Muscle layer of duodenum (tissue), 2 donors: ENCODE measurements around the gene PKP4.

Experiments used
- H3K27ac ChIP-seq: one replicate; pipeline ENCODE4 v1.7.0; 2013; ENCODE audit warnings: mild to moderate bottlenecking, low read length
- H3K27me3 ChIP-seq: one replicate; pipeline ENCODE4 v1.7.0; 2013; ENCODE audit warnings: low read depth, mild to moderate bottlenecking, control low read depth, low read length
- H3K36me3 ChIP-seq, 2 donors: one replicate each; pipeline ENCODE4 v1.7.0; 2013; ENCODE audit warnings: low read length in 2 of 2, control low read depth in 1 of 2, mild to moderate bottlenecking in 1 of 2; ENCODE audit not compliant: insufficient read depth in 2 of 2, control insufficient read depth in 1 of 2
- H3K4me1 ChIP-seq, 2 donors: one replicate each; pipeline ENCODE4 v1.7.0; 2013; ENCODE audit warnings: low read length in 2 of 2, mild to moderate bottlenecking in 2 of 2, control low read depth in 1 of 2, moderate library complexity in 1 of 2; ENCODE audit not compliant: insufficient read depth in 2 of 2, control insufficient read depth in 1 of 2
- H3K4me3 ChIP-seq, 2 donors: one replicate each; pipeline ENCODE4 v1.7.0; 2013; ENCODE audit warnings: low read length in 2 of 2, low read depth in 1 of 2, mild to moderate bottlenecking in 1 of 2
- H3K9me3 ChIP-seq, 2 donors: one replicate each; pipeline ENCODE4 v1.7.0; 2013; ENCODE audit warnings: low read length in 2 of 2, control low read depth in 1 of 2, mild to moderate bottlenecking in 1 of 2; ENCODE audit not compliant: control insufficient read depth in 1 of 2
- donor health status: healthy.

Gene PKP4

DNA sequence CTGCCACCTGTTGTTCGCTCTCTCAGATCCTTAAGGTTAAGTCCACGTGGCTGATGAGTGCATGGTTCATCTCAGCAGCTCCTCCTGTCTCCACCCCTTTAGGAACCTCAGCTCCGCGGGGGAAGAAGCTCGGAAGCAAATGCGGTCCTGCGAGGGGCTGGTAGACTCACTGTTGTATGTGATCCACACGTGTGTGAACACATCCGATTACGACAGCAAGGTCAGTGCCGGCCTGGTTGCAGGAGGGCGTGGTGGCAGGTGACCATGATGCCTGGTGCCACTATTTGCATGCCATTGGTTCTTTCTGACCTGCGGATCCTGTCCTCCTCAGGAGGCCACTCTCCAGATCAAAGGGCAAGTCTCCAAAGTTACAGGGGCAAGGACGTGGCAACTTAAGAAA, 204.5 kb downstream of the PKP4 start:
- no peak overlapping the region for H3K4me3 ChIP-seq
- peaks cover 12 to 16% of the 10 kb centered on the region in 2 donors for H3K36me3 ChIP-seq
- H3K9me3 ChIP-seq = no peaks in the 10 kb centered on the region
- H3K27ac ChIP-seq = no peak overlapping the region
- no peaks in the 10 kb centered on the region for H3K27me3 ChIP-seq
- H3K4me1 ChIP-seq = peaks cover 0 to 11% of the 10 kb centered on the region in 2 donors

DNA sequence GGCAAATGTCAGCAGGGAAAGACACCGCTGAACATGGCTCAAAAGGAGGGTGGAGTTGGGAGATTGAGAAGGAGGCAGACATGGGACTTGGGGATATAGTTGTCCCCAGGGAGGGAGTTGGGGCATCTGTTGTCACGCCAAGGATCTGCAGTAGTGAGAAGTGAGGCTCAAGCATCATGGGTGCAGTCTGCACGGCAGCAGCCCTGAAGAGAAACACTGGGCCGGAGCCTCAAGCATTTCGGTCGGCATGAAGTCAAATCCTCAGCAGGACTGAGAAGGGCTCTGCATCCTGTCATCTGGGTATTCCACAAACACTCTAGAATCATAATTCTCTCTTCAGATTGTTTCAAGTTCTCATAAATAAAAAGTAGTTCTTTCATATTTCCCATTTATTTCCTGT, 205.7 kb downstream of the PKP4 start:
- no peak overlapping the region for H3K4me3 ChIP-seq
- H3K27me3 ChIP-seq = no peaks in the 10 kb centered on the region
- H3K27ac ChIP-seq = no peak overlapping the region
- no peaks in the 10 kb centered on the region for H3K9me3 ChIP-seq
- peaks cover 0 to 13% of the 10 kb centered on the region in 2 donors for H3K4me1 ChIP-seq
- peaks cover 12 to 16% of the 10 kb centered on the region in 2 donors for H3K36me3 ChIP-seq

- H3K9me3 ChIP-seq = no peaks in the 10 kb centered on the region
- peaks cover 12 to 16% of the 10 kb centered on the region in 2 donors for H3K36me3 ChIP-seq
- H3K4me1 ChIP-seq = peaks cover 0 to 13% of the 10 kb centered on the region in 2 donors
- no peak overlapping the region for H3K4me3 ChIP-seq
- H3K27ac ChIP-seq = no peak overlapping the region
- no peaks in the 10 kb centered on the region for H3K27me3 ChIP-seq
Measured at GRCh38 chr2:158663796-158664195, 207.0 kb downstream of the PKP4 start.

DNA sequence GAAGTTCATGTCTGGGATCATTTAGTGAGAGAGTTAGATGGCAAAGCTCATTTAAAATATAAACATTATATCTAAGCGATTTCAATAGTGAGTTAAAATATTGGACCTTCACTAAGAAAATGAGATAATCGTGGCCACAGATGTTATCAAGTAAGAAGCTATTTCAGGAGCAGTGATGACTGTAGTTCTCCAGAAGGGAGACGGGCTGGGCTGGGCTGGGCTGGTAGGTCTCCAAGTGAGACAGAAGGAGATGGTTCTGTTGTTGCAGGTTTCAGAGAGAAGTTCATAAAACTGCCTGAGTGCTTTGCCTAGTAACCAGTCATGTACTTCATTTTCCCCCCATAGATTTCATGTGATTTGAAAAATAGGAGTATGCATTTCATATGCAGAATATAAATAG, 208.2 kb downstream of the PKP4 start:
- Histone ChIP-seq H3K4me1 (peaks cover 0 to 13% of the 10 kb centered on the region in 2 donors), H3K36me3 (peaks cover 13 to 16% of the 10 kb centered on the region in 2 donors), H3K9me3 (no peaks in the 10 kb centered on the region), H3K27me3 (no peaks in the 10 kb centered on the region), H3K4me3 (no peak overlapping the region), H3K27ac (no peak overlapping the region)

- Histone ChIP-seq H3K27ac (no peak overlapping the region), H3K27me3 (no peaks in the 10 kb centered on the region), H3K4me3 (no peak overlapping the region), H3K36me3 (peaks cover 16 to 21% of the 10 kb centered on the region in 2 donors), H3K4me1 (peaks cover 0 to 13% of the 10 kb centered on the region in 2 donors), H3K9me3 (no peaks in the 10 kb centered on the region)
Measured at GRCh38 chr2:158665536-158666302, 209.0 kb downstream of the PKP4 start.

GRCh38 chr2:158666969-158667368, 210.2 kb downstream of the PKP4 start:
- H3K27ac ChIP-seq = no peak overlapping the region

DNA sequence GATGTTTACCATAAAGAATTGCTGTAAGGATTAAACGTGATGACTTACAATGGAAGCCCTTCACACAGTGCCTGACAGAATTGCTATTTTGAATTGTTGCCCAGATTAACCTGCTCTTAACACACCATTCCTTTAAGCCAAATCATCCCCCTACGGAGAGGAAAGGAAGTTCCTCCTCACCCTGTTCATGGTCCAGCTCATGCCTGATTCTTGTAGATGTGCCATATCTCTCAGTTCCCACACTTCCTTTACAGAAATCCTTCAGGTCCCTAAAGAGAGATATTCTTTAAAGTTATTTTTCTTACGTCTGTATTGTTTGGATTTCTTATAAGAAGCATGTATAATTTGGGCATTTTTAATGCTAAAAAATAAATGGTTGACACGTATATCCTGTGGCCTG, 210.8 kb downstream of the PKP4 start:
- Histone ChIP-seq H3K4me1 (peaks cover 0 to 13% of the 10 kb centered on the region in 2 donors), H3K27ac (no peak overlapping the region), H3K36me3 (peaks cover 14 to 17% of the 10 kb centered on the region in 2 donors), H3K9me3 (no peaks in the 10 kb centered on the region), H3K4me3 (no peak overlapping the region), H3K27me3 (no peaks in the 10 kb centered on the region)

More at GRCh38 chr2:158666969-158667368, 210.2 kb downstream of the PKP4 start:
- Histone ChIP-seq H3K4me1 (peaks cover 0 to 13% of the 10 kb centered on the region in 2 donors), H3K4me3 (no peak overlapping the region), H3K9me3 (no peaks in the 10 kb centered on the region), H3K27me3 (no peaks in the 10 kb centered on the region), H3K36me3 (peaks cover 16 to 17% of the 10 kb centered on the region in 2 donors)

DNA sequence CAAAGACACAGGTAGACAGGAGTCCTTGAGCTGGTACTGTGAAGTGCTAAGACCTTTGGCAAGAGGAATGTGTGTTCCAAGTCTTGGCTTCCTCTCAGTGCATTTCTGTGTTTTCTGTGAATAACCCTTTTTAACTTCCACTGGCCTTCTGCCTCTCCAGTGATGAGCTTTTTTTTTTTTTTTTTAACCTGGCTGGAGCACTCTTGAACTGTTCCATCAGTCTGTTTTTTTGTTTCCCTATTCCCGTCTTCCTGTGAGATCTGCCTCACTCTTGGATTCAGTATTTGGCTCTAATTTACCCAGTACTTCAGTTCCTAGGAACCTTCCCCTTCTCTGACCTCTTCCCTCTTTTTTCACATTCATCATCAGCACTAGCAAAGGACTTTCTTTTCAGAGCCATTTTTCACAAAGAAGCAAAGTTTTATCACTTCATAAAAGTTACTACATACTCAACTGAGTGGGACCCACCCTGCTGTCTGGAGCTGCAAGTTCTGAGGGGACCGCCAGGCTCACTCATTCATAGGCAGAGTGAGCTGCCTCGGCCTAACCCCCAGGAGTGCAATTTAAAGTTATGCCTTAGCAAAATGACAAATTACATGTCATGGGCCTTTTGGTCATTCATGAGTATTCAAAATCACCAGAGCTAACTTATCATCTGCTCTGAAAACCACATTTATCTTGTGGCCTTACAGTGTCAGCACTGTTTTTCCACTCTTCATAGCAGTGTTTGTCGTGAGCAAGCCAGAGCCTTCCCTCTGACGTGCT, 211.4 kb downstream of the PKP4 start:
- Histone ChIP-seq H3K27me3 (no peaks in the 10 kb centered on the region), H3K36me3 (peaks cover 8 to 14% of the 10 kb centered on the region in 2 donors), H3K9me3 (no peaks in the 10 kb centered on the region), H3K4me3 (no peak overlapping the region), H3K27ac (no peak overlapping the region), H3K4me1 (peaks cover 0 to 13% of the 10 kb centered on the region in 2 donors)

GRCh38 chr2:158670292-158670691, 213.5 kb downstream of the PKP4 start:
- Histone ChIP-seq H3K4me3 (no peak overlapping the region), H3K36me3 (peaks cover 12 to 24% of the 10 kb centered on the region in 2 donors), H3K27ac (no peak overlapping the region), H3K27me3 (no peaks in the 10 kb centered on the region), H3K4me1 (peaks cover 0 to 12% of the 10 kb centered on the region in 2 donors), H3K9me3 (no peaks in the 10 kb centered on the region)

DNA sequence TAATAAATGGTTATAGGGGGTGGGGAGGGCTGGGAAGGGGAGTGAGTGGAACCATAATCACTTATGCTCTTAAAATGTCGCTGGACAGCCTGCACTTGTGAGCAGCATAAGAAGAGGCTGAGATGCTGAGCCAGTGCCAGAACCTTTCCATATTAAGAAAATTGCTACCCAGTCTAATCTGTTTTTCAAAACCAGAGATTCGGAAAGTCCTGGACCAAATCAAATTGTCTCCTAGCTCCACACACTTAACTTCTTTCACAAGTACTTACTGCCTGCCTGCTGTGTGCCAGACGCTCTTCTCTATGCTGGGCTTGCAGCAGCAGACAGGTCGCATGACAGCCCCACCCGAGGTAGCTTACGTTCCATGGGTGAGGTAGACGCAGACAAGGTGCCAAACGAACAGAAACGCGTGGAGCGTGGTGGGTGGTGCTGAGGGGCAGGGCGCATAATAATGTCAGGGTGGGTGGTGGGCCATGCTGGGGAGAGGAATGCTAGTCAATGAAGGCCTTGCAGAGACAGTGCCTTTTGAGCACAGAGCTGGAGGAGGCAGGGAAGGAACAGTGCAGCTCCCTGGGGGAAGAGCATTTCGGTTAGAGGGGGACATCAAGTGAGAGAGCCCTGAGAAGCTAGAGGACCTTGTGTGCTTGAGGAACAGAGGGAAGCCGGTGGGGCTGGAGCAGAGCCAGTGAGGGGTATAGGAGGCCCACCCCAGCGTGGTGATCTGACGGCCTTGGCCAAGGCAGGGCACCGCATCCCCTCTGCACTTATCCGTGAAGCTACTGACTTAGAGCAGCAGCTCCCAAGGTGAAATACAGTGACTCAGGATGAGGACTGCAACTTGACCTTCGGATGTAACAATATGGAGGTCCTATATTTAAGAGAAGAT, 214.9 kb downstream of the PKP4 start:
- Histone ChIP-seq H3K9me3 (no peaks in the 10 kb centered on the region), H3K27ac (no peak overlapping the region), H3K4me1 (no peaks in the 10 kb centered on the region), H3K27me3 (no peaks in the 10 kb centered on the region), H3K36me3 (peaks cover 19 to 37% of the 10 kb centered on the region in 2 donors), H3K4me3 (no peak overlapping the region)

DNA sequence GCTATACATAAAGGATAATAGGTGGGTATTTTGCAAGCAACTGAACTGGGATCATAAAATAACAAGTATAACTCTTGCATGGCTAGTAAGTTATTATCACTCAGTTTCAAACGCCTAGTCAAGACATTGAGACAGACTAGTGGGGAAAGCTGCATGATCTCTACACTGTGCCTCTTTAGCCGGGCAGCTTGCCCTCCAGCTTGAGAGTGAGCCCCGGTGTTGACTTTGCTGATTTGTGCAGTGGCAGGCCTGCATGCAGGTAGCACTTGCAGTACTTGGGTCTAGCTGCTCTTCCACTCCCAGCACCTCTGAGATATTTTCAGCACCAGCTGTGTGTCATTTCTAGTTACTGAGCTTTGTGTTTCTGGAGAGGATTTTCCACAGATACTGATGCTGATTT, 219.5 kb downstream of the PKP4 start:
- H3K9me3 ChIP-seq = no peaks in the 10 kb centered on the region
- H3K36me3 ChIP-seq = peaks cover 32 to 60% of the 10 kb centered on the region in 2 donors
- H3K27me3 ChIP-seq = no peaks in the 10 kb centered on the region
- H3K4me1 ChIP-seq = no peaks in the 10 kb centered on the region
- no peak overlapping the region for H3K27ac ChIP-seq
- no peak overlapping the region for H3K4me3 ChIP-seq
